Lower leg skin (tissue), 3 donors: ENCODE results near the gene GABRB2.

Experiments used
- POLR2A ChIP-seq, 2 donors: fragments of 450-650 bp; IDR thresholded peaks; one replicate each; pipeline ENCODE4 v1.6.1; 2016 to 2017; ENCODE audit warnings: antibody characterized with exemption in 2 of 2, mild to moderate bottlenecking in 1 of 2, moderate library complexity in 1 of 2
- TF ChIP-seq, protein P1 (sequence below), 3 donors: fragments of 450-650 bp; IDR thresholded peaks; one replicate each; pipeline ENCODE4 v1.5.1; 2016; ENCODE audit warnings: antibody characterized with exemption in 3 of 3, mild to moderate bottlenecking in 3 of 3, moderate library complexity in 2 of 3

DNA sequence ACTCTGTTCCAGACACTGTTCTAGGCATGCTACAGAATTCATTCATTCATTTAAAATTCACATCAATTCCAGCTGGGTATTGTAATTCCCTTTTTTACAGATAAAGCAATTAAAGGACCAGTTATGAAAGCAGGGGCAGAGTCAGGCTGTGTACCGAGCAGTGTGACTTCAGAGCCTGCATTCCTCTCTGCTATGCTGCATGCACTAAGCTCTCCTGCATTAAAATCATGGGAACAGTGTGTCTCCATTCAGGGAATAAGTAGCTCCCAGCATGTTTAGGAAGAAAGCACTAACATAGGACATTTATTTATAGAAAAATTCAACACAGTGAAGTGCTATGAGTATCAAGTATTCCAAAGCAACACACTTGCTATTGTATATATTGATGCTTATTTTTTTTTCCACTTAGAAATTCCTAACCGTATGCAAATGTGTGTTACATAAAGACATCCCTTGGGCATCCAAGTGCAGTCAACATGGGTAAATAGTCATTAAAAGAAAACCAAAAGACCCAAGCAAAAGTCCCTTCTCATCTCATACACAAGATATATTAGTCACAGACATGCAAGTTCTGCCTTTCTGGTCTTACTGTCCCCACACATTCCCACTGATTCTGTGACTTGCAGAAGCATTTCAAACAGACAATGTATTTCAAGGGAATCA, 173.7 kb downstream of the GABRB2 start:
- no peak for TF ChIP-seq POLR2A (IDR thresholded peaks at IDR 0.05)
- TF ChIP-seq, protein P1, sequence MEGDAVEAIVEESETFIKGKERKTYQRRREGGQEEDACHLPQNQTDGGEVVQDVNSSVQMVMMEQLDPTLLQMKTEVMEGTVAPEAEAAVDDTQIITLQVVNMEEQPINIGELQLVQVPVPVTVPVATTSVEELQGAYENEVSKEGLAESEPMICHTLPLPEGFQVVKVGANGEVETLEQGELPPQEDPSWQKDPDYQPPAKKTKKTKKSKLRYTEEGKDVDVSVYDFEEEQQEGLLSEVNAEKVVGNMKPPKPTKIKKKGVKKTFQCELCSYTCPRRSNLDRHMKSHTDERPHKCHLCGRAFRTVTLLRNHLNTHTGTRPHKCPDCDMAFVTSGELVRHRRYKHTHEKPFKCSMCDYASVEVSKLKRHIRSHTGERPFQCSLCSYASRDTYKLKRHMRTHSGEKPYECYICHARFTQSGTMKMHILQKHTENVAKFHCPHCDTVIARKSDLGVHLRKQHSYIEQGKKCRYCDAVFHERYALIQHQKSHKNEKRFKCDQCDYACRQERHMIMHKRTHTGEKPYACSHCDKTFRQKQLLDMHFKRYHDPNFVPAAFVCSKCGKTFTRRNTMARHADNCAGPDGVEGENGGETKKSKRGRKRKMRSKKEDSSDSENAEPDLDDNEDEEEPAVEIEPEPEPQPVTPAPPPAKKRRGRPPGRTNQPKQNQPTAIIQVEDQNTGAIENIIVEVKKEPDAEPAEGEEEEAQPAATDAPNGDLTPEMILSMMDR (IDR thresholded peaks at IDR 0.05): no peak
